Peyer's patch (tissue), 4 donors: ENCODE measurements around the gene ARID2.

Source experiments
- CTCF ChIP-seq, 6 experiments: fragments of 450-650 bp in 4 of 6; fragments of 200-600 bp in 2 of 6; sonication (generic) in 1 of 6; IDR thresholded peaks; one replicate each; pipeline ENCODE4 v1.5.1; 2017 to 2019; ENCODE audit warnings: antibody characterized with exemption in 6 of 6, mild to moderate bottlenecking in 3 of 6, moderate library complexity in 1 of 6
- POLR2A ChIP-seq, 2 donors: fragments of 450-650 bp; IDR thresholded peaks; one replicate each; pipeline ENCODE4 v1.5.1; 2017; ENCODE audit warnings: antibody characterized with exemption in 2 of 2, mild to moderate bottlenecking in 2 of 2, moderate library complexity in 2 of 2

- TF ChIP-seq CTCF (IDR thresholded peaks at IDR 0.05) = no peak
- no peak for TF ChIP-seq POLR2A (IDR thresholded peaks at IDR 0.05)
Measured at GRCh38 chr12:45773747-45774146, 44.2 kb downstream of the ARID2 start.
